ENCODE data around the gene SRGAP2C. TPM values are rescaled to one million over a fixed set of nuclear protein-coding genes. Genes with fewer than 3 reads are reported as not detected.
A peak's percentile ranks its signal among the peaks of the same experiment; 100 is the strongest.
"Not testable (repeated sequence)": the region's sequence is repeated elsewhere in the genome, so short reads cannot be mapped to it uniquely, and the experiment has no call there.

The SRGAP2C gene
- total and polyA plus RNA-seq, 10 donors = 2.6 to 78.6 (median 32.5) TPM

DNA sequence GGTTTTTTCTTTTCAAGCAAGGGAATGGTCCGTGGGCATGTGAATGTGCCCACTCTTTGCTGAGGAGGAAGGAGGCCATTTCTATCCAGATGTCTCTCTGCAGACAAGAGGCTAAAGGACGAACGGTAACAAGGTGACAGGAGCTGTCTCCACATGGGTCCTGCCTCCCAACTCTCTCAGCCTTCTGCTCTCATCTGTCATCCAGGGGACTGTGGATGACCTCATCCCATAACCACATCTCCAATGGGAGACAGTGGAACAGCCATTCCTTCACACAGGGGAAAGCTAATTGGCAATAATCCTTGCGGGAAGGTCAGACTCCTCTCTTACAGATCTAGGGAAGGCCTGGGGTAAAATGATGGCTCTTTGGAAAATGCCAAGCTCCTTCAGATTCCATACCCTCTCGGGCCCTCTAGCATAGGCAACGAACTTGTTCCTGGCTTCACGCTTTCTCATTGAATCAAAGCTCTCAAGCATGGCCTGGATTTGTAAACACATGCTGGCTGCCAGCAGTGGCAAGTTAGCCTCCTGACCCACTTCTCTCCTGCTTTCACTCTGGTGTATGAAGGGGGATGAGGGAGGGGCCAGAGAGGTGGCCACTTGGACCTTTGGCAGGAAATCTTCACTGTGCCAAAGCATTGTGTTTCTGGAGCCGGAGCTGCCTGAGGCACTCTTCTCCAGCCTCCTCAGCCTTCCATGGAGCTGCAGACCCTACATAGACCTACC, 201.0 kb downstream of the SRGAP2C start:
- H3K9me3 ChIP-seq; H3K27me3 ChIP-seq (replicated peaks in 1 of 7); intact Hi-C loops (cut with DNase I; ENCODE audit: low total_unique reads); H3K4me3 ChIP-seq; H3K36me3 ChIP-seq; DNase-seq; H3K4me1 ChIP-seq: not testable (repeated sequence)
- WGBS, 5 donors = 86 to 100% (median 88%) methylated on average over 1 to 6 of the region's 8 CpGs
- H3K27ac ChIP-seq = peak overlapping the region in 1 of 8 donors; percentile 28

GRCh38 chr1:121386319-121386948, 201.7 kb downstream of the SRGAP2C start:
- no CpG with 5 or more reads among the region's 8 CpGs for WGBS, 5 donors
- H3K27ac ChIP-seq; H3K27me3 ChIP-seq (replicated peaks in 1 of 7); H3K4me3 ChIP-seq; H3K9me3 ChIP-seq; H3K4me1 ChIP-seq; DNase-seq; intact Hi-C loops (cut with DNase I; ENCODE audit: low total_unique reads); H3K36me3 ChIP-seq: not testable (repeated sequence)

- WGBS, 5 donors = no CpG with 5 or more reads among the region's 3 CpGs
- H3K4me1 ChIP-seq; H3K9me3 ChIP-seq; DNase-seq; H3K27me3 ChIP-seq (replicated peaks in 1 of 7); H3K36me3 ChIP-seq; H3K27ac ChIP-seq; intact Hi-C loops (cut with DNase I; ENCODE audit: low total_unique reads); H3K4me3 ChIP-seq: not testable (repeated sequence)
Observed at GRCh38 chr1:121389895-121390560, 205.3 kb downstream of the SRGAP2C start.

GRCh38 chr1:121392130-121392529, 207.4 kb downstream of the SRGAP2C start:
- H3K9me3 ChIP-seq; intact Hi-C loops (cut with DNase I; ENCODE audit: low total_unique reads); H3K4me1 ChIP-seq; H3K36me3 ChIP-seq; DNase-seq; H3K4me3 ChIP-seq; H3K27ac ChIP-seq: not testable (repeated sequence)
- H3K27me3 ChIP-seq (replicated peaks in 1 of 7) = peaks cover 0 to 16% (median 0%) of the 10 kb centered on the region in 7 donors
- 91 to 100% (median 95%) methylated on average over 2 to 3 of the region's 3 CpGs for WGBS, 5 donors

DNA sequence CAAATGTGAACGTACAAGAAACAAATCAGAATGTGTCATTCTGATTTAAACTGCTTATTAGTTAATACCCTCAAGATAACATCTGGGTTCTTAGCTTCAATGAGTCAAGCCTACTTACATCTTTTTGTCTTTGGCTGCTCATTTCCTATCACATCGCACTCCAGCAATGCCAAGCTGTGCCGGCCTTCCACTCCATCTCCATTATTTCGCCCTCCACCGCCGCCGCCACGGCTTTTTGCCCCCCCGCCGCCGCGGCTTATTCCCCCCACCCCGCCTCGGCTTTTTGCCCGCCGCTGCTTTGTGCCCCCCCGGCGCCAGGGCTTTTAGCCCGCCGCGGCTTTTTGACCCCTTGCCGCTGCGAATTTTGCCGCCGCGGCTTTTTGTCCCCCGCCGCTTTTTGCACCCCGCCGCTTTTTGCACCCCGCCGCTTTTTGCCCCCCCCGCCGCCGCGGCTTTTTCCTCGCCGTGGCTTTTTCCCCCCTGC, 211.0 kb downstream of the SRGAP2C start:
- H3K36me3 ChIP-seq; H3K27ac ChIP-seq; H3K9me3 ChIP-seq; intact Hi-C loops (cut with DNase I; ENCODE audit: low total_unique reads): not testable (repeated sequence)
- Histone ChIP-seq H3K4me3 (peak overlapping the region in 7 of 8 donors; percentile 13 to 63 (median 40)), H3K4me1 (peaks cover 0 to 10% (median 2%) of the 10 kb centered on the region in 6 donors), H3K27me3 (replicated peaks in 1 of 7) (peaks cover 0 to 19% (median 0%) of the 10 kb centered on the region in 7 donors)
- 2 to 7% (median 5%) methylated on average over 21 to 38 of the region's 38 CpGs for WGBS, 5 donors
- peak; percentile 64 for DNase-seq

GRCh38 chr1:121396335-121397081, 211.7 kb downstream of the SRGAP2C start:
- H3K4me3 ChIP-seq = peak overlapping the region; percentile 2 to 63 (median 40)
- H3K36me3 ChIP-seq; intact Hi-C loops (cut with DNase I; ENCODE audit: low total_unique reads); H3K9me3 ChIP-seq: not testable (repeated sequence)
- peak; percentile 83 for DNase-seq
- H3K4me1 ChIP-seq = peaks cover 0 to 10% (median 2%) of the 10 kb centered on the region in 6 donors
- WGBS, 5 donors = 3 to 4% (median 4%) methylated on average over 55 to 87 of the region's 88 CpGs
- peaks cover 0 to 19% (median 0%) of the 10 kb centered on the region in 7 donors for H3K27me3 ChIP-seq (replicated peaks in 1 of 7)
- H3K27ac ChIP-seq = peak overlapping the region in 2 of 8 donors; percentile 13 to 39

- peak overlapping the region; percentile 2 to 63 (median 40) for H3K4me3 ChIP-seq
- H3K36me3 ChIP-seq; intact Hi-C loops (cut with DNase I; ENCODE audit: low total_unique reads); H3K9me3 ChIP-seq; DNase-seq; H3K27ac ChIP-seq: not testable (repeated sequence)
- H3K4me1 ChIP-seq = peaks cover 0 to 10% (median 2%) of the 10 kb centered on the region in 6 donors
- WGBS, 5 donors = 8 to 42% (median 38%) methylated on average over 7 to 21 of the region's 22 CpGs
- H3K27me3 ChIP-seq (replicated peaks in 1 of 7) = peaks cover 0 to 19% (median 0%) of the 10 kb centered on the region in 7 donors
Observed at GRCh38 chr1:121397101-121397500, 212.3 kb downstream of the SRGAP2C start.

DNA sequence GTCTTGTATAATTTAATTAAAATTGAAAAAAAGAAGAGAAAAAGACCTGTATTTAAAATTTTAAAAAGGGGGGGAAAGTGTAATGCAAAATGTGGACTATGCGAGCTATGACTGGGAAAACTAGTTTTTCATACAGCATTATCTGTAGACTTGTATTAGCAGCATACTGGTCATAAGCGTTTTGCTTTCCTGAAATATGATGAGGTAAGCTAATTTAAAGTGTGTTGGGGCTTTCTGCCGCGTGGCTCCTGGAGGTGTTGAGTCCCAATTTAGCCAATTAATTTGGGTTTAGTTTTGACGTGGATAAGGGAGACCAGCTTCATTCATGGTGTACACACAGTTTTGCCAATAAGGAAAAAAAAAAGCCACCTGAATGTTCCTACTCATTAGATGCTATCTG, 214.4 kb downstream of the SRGAP2C start:
- H3K27ac ChIP-seq; H3K4me3 ChIP-seq; H3K36me3 ChIP-seq; H3K9me3 ChIP-seq; DNase-seq; intact Hi-C loops (cut with DNase I; ENCODE audit: low total_unique reads): not testable (repeated sequence)
- H3K4me1 ChIP-seq = peaks cover 0 to 10% (median 2%) of the 10 kb centered on the region in 6 donors
- H3K27me3 ChIP-seq (replicated peaks in 1 of 7) = peaks cover 0 to 19% (median 0%) of the 10 kb centered on the region in 7 donors
- WGBS, 5 donors = 66 to 97% (median 82%) methylated on average over 4 to 5 of the region's 5 CpGs

DNA sequence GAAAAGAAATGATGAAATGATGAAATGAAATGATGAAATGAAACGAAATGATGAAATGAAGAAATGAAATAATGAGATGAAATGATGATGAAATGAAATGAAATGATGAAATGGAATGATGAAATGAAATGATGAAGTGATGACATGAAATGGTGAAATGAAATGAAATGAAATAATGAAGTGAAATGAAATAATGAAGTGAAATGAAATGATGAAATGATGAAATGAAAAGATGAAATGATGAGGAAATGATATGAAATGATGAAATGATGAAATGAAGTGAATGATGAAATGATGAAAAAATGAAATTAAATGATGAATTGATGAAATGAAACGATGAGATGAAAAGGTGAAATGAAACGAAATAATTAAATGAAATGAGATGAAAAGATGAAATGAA, 215.3 kb downstream of the SRGAP2C start:
- H3K27me3 ChIP-seq (replicated peaks in 1 of 7) = peaks cover 0 to 19% (median 0%) of the 10 kb centered on the region in 7 donors
- H3K4me3 ChIP-seq; DNase-seq; H3K36me3 ChIP-seq; H3K9me3 ChIP-seq; intact Hi-C loops (cut with DNase I; ENCODE audit: low total_unique reads); H3K27ac ChIP-seq: not testable (repeated sequence)
- WGBS, 5 donors = 82 to 91% (median 89%) methylated on average over 3 of the region's 3 CpGs
- peaks cover 0 to 10% (median 2%) of the 10 kb centered on the region in 6 donors for H3K4me1 ChIP-seq

All from spleen (tissue), 11 donors.